GM12891 (cell line): ENCODE results near the gene SPRY2.

Source experiments
- POLR2A ChIP-seq: IDR thresholded peaks from 2 replicates; pipeline ENCODE4 v1.6.1; 2011; ENCODE audit warnings: low read depth, low read length, control low read depth
- POLR2AphosphoS5 ChIP-seq: IDR thresholded peaks from 2 replicates; pipeline ENCODE4 v1.6.1; 2011; ENCODE audit warnings: low read depth, low read length, control low read depth
- POU2F2 ChIP-seq: IDR thresholded peaks from 2 replicates; pipeline ENCODE4 v1.6.1; 2011; ENCODE audit warnings: low read depth, mild to moderate bottlenecking, control low read depth, low read length, moderate library complexity
- TAF1 ChIP-seq: IDR thresholded peaks from 2 replicates; pipeline ENCODE4 v1.6.1; 2011; ENCODE audit warnings: low read depth, low read length, control low read depth

DNA sequence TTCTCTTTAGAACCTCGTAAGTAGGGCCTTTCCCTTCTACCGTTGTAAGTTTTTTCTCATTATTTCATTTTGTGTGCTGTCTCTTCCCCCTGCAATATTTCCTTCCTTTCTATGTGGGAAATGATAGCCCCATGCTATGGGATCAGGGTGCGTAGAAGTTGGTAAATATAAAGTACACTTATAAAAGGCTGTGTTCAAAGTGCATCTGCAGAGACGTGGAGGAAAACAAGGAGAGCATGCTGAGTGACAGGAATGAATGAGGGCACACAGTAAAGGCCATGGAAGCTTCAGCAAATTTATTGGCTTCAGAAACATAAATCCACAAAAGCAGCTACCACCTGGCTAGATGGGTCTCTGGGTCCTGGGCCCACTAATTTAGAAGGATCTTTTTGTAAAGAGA is 21.6 kb upstream of the SPRY2 start:
- TF ChIP-seq POLR2A (no peak), POLR2AphosphoS5 (no peak), TAF1 (no peak), POU2F2 (no peak)
